NCI-H2196 (cell line): Measurements from ENCODE around the gene WT1.
A peak's percentile ranks its signal among the peaks of the same experiment; 100 is the strongest.
"Not testable (repeated sequence)": the region's sequence is repeated elsewhere in the genome, so short reads cannot be mapped to it uniquely, and the experiment has no call there.

Experiments used
- DNase-seq: peaks from one replicate; lab custom pipeline; 2025; ENCODE audit not compliant: unreplicated experiment; lab: John Stamatoyannopoulos, UW

Gene WT1

DNA sequence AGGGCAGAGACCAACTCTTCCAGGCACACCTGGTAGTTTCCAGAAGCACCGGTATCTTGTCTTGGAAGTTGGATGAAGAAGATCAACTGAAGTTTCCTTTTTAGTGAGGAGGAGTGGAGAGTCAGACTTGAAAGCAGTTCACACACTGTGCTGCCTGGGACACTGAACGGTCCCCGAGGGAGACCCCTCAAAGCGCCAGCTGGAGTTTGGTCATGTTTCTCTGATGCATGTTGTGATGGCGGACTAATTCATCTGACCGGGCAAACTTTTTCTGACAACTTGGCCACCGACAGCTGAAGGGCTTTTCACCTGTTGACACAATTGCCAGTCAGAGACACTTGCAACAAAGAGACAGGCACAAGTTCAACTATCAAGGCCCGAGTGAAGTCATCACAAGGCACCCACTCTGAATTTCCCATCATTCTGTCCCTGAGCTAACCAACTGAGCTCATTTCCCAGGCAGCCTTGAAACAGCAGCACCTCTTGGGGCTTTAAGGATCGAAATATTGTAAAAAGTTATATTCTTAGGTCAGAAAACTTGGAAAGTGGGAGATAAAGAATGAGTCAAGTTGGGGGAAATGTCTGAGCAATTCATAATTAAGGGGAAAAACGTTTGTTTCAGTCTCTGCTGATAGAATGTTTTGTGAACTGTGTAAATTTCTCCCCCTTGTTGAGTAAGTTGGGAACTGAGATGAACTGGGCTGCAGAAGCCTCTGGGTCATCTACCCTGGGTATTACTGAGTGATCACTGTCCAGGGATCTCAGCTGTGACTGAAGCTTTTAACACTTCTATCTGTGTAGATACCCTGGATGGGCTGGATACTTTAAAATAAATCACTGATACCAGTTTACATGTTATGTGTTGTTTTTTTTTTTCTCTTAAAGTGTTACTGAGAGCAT, 46.2 kb downstream of the WT1 start:
- DNase-seq, result no peak

DNA sequence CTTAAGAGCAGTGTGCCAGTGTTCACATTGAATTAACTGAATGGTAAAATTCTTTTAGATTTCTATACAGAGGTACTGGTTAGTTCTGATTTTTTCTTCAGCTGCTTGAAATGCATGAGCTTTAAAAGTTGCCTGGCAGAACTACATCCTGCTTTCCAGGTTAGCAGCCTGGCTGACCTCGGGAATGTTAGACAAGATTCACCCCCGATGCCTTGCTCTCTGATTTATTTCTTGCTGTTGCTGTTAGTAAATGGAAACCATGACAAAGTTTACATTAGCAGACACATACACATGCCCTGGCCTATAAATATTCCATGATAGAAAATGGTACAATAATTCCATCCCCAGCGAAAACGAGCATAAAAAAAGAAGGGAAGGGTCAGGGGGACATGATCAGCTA, 47.0 kb downstream of the WT1 start:
- no peak for DNase-seq

DNA sequence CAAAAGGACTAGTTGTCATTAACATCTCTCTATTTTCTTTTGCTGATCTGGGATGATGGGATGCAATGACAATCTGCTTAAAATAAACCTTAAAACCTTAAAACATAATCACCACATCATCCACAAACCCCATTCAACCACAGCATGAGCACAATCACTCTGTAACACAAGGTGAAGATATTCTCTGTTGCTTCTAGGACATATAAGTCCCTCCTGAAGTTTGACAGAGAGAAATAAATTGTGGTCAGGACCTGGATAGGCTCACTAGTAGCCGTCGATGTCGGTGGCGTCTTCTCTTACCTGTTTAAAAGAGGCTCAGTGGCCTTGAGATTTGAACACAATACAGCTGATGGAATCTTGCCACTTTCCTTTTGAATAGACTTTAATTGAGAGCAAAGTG, 47.9 kb downstream of the WT1 start:
- no peak for DNase-seq

DNA sequence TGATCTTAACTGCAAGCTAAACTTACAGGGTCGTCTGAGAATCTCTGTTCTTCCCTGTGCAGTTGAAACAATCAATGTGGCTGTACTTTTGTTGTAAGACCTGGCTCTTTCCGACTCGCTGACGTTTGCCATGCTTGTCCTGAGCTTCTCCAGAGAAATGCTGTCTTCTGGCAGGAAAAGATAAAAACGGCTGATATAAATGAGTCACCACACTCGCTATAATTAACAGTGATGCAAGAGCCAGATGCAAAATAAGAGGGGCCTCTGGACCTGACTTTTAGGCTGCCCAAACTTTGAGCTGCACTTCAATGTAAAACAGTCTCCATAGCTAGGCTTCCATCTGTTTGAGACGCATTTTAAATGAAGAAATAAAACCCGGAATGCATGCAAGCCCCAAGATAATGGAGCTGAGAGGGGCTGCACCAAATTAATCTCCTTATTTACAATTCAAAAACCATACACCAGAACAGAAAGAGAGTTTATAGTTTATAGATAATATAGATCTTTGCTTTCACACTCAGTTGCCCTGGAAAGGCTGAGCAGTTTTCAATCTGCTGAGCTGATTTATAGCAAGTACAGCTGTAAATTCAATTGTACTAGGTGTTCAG, 48.5 kb downstream of the WT1 start:
- DNase-seq, result no peak

DNA sequence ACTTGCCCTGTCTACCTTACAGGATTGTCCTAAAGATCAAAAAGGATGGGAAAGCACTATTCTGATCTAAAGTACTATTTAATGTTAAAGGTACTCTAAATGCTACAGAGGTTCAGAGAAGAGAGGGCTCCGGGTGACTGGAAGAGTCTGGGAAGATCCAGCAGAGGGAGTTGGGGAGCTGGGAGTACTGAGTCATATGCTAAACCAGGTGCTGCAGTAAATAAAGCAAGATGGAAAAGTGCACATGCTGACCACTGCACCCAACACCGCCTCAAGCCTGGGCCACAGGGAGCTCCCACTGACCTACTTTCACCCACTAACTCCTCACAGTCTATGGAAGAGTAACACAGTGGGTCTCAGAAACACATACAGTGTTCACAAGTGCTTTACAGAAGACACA, 49.3 kb downstream of the WT1 start:
- DNase-seq, result no peak

DNA sequence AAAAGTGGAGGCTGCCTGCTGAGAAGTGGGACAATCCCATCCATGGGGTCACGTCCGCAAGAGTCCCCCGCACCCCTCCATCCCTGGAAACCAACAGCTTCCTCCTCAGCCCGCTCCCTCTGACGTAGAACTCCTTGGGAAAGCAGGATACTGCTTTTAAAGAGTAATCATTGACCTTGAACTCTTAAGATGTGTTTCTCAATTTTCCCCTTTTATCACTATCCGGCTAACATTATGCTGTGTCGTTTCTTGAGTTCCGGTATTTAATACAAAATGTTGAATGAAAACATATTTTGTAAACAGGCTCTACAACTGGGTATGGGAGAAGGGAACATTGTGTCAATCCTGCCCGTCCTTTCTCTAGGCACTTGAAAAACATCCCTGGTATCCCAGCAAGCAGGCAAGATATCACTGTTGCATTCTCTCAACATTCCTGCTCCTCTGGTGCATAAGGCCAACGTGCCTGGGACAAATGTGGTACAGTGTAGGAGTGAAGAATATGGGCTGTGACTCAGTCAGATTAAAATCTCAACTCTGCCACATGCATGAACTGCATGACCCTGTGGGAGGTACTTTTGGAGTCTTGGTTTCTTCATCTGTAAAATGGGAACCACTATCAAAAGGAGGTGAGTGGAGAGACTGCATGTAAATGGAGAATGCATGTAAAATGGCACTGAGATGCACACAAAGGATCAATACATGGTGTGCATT, 52.8 kb downstream of the WT1 start:
- DNase-seq, result no peak

DNA sequence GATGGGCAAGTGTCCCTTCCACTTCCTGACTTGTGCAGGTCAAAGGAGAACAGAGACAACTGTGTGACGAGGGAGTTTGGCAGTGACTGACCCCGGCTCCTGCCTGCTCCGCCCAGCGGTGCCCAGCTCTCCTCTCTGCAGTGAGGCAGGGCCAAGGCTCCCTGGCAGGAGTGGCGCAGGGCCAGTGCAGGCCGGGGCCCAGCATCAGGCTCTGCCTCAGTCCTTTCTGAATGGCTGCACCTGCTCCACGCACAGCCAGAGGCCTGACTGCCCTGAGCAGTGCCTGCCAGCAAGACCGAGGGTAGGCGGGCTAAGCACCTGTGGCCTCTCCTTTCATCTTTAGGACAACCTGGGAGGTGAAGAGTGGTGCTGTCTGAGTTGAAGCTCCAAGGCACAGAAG, 54.2 kb downstream of the WT1 start:
- no peak for DNase-seq

DNA sequence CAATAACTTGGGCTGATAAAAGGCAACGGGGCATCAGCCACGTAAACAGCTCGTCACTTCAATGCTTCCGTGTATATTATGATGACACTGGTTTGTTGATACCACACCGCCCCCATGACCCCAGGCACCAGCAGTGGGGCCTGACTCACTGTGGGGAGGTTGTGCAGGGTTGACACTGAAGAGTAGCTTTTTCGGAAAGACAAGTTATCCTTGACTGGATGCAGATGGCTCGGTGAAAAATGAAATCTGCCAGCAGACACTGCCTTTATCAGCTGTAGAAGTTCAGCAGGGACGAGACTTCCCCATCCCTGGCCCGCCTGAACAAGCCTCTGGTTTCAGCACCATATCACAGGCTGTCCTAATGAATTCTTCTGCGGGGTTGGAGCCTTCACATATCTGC, 55.6 kb downstream of the WT1 start:
- DNase-seq, result no peak

DNA sequence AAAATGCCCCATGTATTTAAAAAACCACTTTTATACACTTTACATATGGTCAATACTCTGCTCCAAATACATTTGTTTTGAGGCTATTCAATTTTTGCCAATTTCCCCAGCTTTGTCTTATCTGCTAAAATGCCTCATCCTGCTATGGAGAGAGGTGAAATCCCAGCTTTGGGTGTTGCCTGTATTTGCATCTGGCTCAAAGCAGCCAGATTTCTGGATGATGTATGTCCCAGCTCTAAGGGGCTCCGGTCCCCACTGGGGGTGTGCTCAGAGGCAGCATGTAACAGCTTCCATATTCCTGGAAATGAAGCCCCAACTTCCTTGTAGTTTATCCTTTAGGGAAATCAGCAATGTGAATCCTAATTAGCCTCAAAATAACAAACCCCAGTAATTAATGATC, 59.5 kb downstream of the WT1 start:
- no peak for DNase-seq

DNA sequence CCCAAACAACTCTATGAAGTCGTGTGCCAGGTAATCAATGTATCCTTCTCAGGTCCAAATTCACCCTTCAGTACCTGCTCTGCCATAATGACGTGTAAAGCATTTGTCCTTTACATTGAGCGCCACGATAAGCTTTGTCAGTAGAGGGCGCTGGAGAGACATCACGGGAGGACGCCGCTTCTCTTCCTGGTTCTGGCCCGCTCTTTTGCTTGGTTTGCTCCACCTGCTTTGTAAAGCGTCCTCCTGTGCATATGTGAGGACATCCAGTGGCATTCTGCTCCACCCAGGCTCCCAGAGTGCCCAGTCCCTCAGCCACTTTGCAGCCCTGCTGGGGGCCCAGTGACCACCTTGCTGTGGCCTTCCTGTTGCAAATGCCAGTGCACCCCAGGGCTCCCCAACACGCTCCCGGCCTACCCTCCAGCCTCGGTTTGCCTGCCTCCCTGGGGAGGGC, 61.1 kb downstream of the WT1 start:
- peak; percentile 28 for DNase-seq

DNA sequence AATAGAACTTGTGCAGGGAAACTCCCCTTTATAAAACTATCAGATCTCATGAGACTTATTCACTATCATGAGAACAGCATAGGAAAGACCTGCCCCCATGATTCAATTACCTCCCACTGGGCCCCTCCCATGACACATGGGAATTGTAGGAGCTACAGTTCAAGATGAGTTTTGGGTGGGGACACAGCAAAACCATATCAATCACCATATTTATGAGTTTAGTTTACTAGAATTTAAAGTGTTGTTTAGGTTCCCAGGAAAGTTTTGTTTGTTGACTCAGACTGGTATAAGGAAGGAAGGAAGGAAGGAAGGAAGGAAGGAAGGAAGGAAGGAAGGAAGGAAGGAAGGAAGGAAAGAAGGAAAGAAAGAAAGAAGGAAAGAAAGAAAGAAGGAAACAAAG, 65.4 kb downstream of the WT1 start:
- not testable (repeated sequence) for DNase-seq

DNA sequence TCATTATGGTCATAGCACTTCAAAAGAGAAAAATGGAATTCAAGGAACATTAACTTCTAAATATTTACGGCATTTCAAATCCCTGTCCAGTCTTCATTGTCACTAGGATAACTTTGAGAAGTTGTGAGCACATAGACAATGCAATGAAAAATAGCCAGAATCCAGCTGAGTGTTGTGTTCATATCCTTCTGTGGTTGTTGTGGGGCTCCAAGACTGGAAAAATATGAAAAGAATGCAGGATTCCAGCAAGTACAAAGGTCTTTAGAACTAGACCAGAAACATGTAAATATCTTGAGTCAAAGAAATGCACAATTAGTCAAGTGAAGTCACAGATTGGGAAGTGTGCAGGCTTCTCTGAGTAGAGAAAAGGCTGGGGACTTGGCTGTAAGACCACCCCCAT, 68.7 kb downstream of the WT1 start:
- DNase-seq, result no peak

DNA sequence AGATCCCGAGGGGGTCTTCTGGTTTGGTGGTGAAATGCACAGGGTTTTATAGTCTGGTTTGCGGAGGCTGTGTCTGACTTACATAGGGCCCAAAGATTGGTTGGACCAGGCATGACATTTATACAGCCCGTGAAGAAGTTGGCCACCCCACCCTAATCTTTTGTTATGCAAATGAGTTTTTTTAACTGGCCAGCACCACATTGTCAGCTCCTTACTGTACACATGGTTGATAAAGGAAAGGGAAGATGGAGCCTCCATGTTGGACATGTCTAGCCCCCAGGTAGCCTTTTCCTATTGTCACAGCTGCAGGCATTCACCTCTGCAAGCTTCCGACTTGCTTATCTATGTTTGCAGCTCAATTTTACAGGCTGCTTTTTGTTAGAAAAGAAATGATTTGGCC, 70.1 kb downstream of the WT1 start:
- no peak for DNase-seq

DNA sequence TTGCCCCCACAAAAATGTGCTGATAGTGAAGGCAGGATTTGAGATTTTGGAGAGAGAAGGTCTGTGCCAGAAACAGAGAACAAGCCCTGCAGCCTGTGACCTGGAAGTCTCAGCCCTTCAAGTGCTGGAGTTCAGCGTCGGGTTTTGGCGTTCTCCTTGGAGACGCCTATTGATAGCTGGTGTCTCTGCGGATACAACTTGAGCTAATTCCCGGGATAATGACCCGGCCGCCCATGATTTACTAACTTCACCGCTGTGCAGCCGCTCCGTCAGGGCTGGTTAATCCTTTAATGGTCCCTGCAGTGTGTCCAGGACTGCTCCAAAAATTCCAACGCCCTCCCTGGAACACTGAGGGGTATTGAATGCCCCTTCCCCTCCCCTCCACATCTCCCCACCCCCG, 76.6 kb downstream of the WT1 start:
- no peak for DNase-seq

DNA sequence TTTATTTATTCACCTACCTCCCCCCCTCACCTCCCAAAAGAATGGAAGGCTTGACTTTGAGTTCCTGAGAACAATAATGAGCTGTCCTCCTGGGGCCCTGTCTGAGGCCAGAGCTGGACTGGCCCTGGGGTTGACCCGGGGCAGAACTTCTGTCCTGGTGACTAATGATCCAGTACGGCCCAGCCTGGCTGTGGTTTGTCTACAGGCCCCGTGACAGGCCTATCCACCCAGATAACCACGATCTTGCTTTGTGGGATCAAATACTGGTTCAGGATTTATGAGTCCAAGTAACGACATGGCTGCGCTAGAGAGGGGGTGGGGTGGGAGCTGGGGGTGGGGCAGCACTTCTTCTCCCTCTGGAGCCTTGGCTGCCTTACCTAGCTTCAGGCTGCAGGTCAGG, 81.5 kb downstream of the WT1 start:
- DNase-seq, result no peak

DNA sequence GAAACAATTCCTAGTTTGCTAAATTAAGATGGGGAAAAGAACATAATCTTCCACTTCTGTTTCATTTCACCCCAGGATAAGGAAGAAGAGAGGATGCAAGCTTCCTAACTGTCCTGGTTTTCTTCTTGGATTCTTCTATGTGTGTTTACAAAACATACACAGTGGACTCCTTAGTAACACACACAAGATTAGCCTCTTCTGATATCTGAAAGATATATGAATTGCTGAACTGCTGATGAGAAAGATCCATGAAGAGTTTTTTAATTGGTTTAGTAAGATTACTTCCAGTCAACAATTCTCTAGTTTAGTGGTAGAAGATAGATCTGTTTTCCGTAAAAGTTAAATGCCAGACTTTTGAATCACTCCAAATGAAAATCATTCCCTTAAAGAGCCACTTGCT, 86.8 kb downstream of the WT1 start:
- DNase-seq, result no peak

DNA sequence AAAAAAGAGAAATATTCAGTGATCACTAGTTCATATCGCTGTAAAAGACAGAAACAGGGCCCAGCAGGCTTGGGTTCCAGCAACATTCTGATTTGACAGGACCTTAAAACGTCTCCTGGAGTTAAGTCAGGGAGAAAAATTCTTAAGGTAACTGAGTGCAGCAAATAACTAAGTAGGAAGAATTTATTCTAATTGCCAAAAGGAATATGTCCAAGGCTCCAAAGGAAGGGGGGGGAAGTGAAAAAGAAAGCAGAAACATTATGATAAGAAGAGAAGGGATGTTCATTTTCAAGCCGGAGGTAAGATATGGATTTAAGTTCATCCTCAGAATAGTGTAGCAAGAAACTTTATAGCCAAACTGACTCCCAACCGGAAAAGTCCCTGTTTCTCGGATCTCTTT, 90.4 kb downstream of the WT1 start:
- DNase-seq, result no peak

DNA sequence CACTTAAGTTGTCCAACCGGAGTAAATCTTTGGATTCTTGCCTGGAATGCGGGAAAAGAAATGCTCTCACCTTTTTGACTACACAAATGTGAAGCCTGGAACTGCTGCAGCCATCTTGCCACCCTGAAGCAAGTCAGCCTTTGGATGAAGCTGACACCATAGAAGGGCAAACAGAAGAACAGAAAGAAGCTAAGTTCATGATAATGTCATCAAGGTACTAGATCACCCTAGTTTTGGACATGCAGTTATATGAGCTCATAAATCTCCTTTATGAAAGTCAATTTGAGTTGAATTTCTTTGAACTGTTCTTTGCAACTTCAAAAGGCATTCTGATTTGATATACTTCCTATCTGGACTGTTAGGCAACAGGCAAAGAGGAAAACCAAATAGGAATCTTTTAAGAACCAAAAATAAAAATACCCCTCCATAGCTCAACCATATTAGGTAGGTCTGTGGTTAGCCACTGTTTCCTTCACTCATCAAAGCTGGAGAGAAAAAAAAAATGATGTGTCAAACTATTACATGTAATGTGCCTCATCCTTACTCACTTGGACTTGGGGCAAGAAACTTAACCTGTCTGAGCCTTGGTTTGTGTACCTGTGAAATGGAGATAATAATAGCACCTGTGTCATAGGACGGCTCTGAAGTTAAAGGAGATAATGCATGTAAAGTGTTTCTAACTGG, 91.9 kb downstream of the WT1 start:
- no peak for DNase-seq

DNA sequence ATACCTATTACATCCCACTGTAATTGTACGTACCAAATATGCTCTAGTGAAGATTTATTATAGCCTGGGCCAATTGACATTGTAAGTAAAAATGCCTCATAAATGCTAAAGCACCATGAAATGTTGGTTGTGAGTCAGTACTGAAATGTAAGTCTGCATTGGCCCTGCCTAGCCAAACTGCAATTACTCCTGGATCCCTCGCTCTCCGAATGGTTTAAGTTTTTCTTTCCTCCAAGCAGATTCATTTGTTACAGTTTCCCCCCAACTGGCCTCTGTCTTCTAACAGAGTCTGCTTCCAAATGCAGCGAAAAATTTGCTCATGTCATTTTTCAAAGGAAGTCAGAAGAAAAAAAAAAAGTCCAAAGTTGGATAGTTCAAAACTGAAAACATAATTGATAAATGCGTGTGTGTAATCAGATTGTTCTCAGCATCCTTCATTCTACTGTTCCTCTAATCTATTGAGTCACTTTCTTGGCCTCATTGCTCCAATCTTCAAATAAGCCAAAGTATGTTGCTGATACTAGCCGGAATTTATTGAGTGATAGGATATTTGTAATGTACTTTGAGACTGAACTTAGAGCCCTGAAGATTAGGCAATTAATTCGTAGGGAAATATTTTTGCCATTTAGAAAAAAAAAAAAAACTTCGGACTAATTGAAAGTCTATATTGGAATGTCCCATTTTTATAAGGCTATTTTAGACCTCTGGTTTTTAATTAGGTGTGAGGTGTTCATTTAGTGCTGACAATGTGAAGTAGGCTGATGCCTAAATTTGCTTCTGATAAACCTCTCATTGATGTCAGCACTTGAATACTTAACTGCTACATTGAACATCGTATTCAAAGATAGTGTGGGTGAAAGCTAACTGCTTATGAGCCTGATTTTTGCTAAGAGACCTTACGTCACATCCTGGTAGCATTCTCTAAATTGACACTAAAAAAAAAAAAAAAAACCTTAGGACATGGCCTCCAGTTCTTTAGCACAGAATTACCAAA, 93.4 kb downstream of the WT1 start:
- DNase-seq, result no peak

DNA sequence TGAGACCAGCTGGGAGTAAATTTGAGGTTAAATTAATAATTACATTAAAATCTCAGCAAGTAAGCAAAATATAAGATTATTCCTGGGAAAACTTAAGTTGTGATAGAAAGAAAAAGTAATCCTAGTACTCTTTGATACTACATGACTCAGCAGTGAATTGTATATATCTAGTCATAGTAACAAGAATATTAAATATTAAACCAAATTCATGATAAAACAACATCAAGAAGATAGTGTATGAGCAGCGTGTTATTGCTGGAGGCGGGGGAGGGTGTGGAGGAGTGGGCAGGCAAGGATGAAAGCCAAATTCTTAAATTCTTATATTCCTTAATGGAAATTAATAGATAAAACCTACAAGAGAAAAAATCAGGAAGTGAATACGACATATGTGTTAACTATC, 95.2 kb downstream of the WT1 start:
- DNase-seq, result no peak
